DND-41 (cell line): ENCODE data around the gene SUSD5.

ENCODE experiments used
- ATAC-seq: fragments of 200-7000 bp; cut with Tn5 transposase; 3 replicates; pipeline ENCODE4 v1.9.1; 2021; ENCODE audit warnings: low read depth; ENCODE audit not compliant: insufficient read depth
- DNase-seq: peaks from one replicate; pipeline ENCODE4 v3.0.0-alpha.2; 2020
- H2AFZ ChIP-seq: 2 replicates; pipeline ENCODE4 v1.6.0; 2012; ENCODE audit warnings: low read depth, low read length
- H3K27ac ChIP-seq: 2 replicates; pipeline ENCODE4 v1.5.1; 2012; ENCODE audit warnings: low read length, inconsistent platforms
- H3K27me3 ChIP-seq: fragments of 200-600 bp; sonication (generic); 2 replicates; pipeline ENCODE4 v1.6.0; 2012; ENCODE audit warnings: low read length, mild to moderate bottlenecking, inconsistent platforms; ENCODE audit not compliant: insufficient read depth, poor library complexity
- H3K36me3 ChIP-seq: 2 replicates; pipeline ENCODE4 v1.5.1; 2012; ENCODE audit warnings: low read length, inconsistent platforms; ENCODE audit not compliant: insufficient read depth
- H3K4me1 ChIP-seq: 2 replicates; pipeline ENCODE4 v1.5.1; 2012; ENCODE audit warnings: mild to moderate bottlenecking, low read length; ENCODE audit not compliant: insufficient read depth
- H3K4me2 ChIP-seq: 2 replicates; pipeline ENCODE4 v1.6.0; 2012; ENCODE audit warnings: mild to moderate bottlenecking, moderate library complexity, low read length, inconsistent platforms; ENCODE audit not compliant: insufficient read depth
- H3K4me3 ChIP-seq, 2 experiments: fragments of 200-600 bp in 1 of 2; shearing (Covaris generic) in 1 of 2; 2 replicates each; pipeline ENCODE4 v1.5.1; 2012 to 2016; ENCODE audit warnings: inconsistent platforms in 2 of 2, low read length in 2 of 2, mild to moderate bottlenecking in 2 of 2, low read depth in 1 of 2, moderate library complexity in 1 of 2
- H3K79me2 ChIP-seq: 2 replicates; pipeline ENCODE4 v1.6.0; 2012; ENCODE audit warnings: low read length, inconsistent platforms; ENCODE audit not compliant: insufficient read depth
- H3K9ac ChIP-seq: 2 replicates; pipeline ENCODE4 v1.6.0; 2012; ENCODE audit warnings: low read depth, mild to moderate bottlenecking, inconsistent platforms, low read length, moderate library complexity
- H3K9me3 ChIP-seq: 2 replicates; pipeline ENCODE4 v1.5.1; 2012; ENCODE audit warnings: low read length, moderate library complexity, mild to moderate bottlenecking, inconsistent platforms; ENCODE audit not compliant: insufficient read depth, severe bottlenecking
- H4K20me1 ChIP-seq: 2 replicates; pipeline ENCODE4 v1.6.0; 2012; ENCODE audit warnings: low read length; ENCODE audit not compliant: insufficient read depth
- CTCF ChIP-seq: IDR thresholded peaks from 2 replicates; pipeline ENCODE4 v1.5.1; 2012; ENCODE audit warnings: borderline replicate concordance, low read length, moderate library complexity, mild to moderate bottlenecking; ENCODE audit not compliant: poor library complexity, severe bottlenecking; ENCODE audit errors: extremely low read depth
- EZH2 ChIP-seq: IDR thresholded peaks from 3 replicates; pipeline ENCODE4 v1.6.1; 2012; ENCODE audit warnings: borderline replicate concordance, low read depth, mild to moderate bottlenecking, moderate library complexity, low read length, inconsistent platforms; ENCODE audit not compliant: severe bottlenecking

SUSD5 gene

GRCh38 chr3:33217866-33218445, 654 bp downstream of the SUSD5 start:
- no peak overlapping the region for H3K9ac ChIP-seq
- no peaks in the 10 kb centered on the region for H3K36me3 ChIP-seq
- no peak overlapping the region for H2AFZ ChIP-seq
- TF ChIP-seq CTCF (no peak), EZH2 (no peak)
- no peaks in the 10 kb centered on the region for H3K4me1 ChIP-seq
- H3K27ac ChIP-seq, result no peak overlapping the region
- H4K20me1 ChIP-seq, result no peaks in the 10 kb centered on the region
- H3K79me2 ChIP-seq, result no peaks in the 10 kb centered on the region
- ATAC-seq (no peak), DNase-seq (no peak)
- H3K27me3 ChIP-seq, result no peaks in the 10 kb centered on the region
- no peak overlapping the region for H3K4me2 ChIP-seq
- no peak overlapping the region for H3K4me3 ChIP-seq
- no peaks in the 10 kb centered on the region for H3K9me3 ChIP-seq

GRCh38 chr3:33215739-33216138, 2.9 kb downstream of the SUSD5 start:
- Histone ChIP-seq H2AFZ (no peak overlapping the region), H3K27me3 (no peaks in the 10 kb centered on the region)

GRCh38 chr3:33212406-33212805, 6.2 kb downstream of the SUSD5 start:
- Histone ChIP-seq H3K4me3 (no peak overlapping the region), H3K9me3 (peaks cover 2% of the 10 kb centered on the region), H3K4me1 (no peaks in the 10 kb centered on the region), H4K20me1 (no peaks in the 10 kb centered on the region), H3K4me2 (no peak overlapping the region), H3K27me3 (peaks cover 2% of the 10 kb centered on the region), H2AFZ (no peak overlapping the region), H3K79me2 (no peaks in the 10 kb centered on the region), H3K36me3 (no peaks in the 10 kb centered on the region), H3K9ac (no peak overlapping the region), H3K27ac (no peak overlapping the region)
- ATAC-seq (no peak), DNase-seq (no peak)
- TF ChIP-seq CTCF (no peak), EZH2 (no peak)

More at GRCh38 chr3:33215739-33216138, 2.9 kb downstream of the SUSD5 start:
- Histone ChIP-seq H3K9ac (no peak overlapping the region), H3K79me2 (no peaks in the 10 kb centered on the region), H3K4me1 (no peaks in the 10 kb centered on the region), H3K36me3 (no peaks in the 10 kb centered on the region), H3K4me2 (no peak overlapping the region), H3K4me3 (no peak overlapping the region), H3K9me3 (no peaks in the 10 kb centered on the region), H3K27ac (no peak overlapping the region), H4K20me1 (no peaks in the 10 kb centered on the region)
- ATAC-seq (no peak), DNase-seq (no peak)
- no peak for TF ChIP-seq EZH2
- no peak for TF ChIP-seq CTCF
